A549 (cell line): Measurements from ENCODE around the gene MPRIP.

Experiments used
- ATOH8 ChIP-seq: fragments of 250-450 bp; sonication (Bioruptor Pico); IDR thresholded peaks from 2 replicates; pipeline ENCODE4 v1.5.0; 2020; ENCODE audit warnings: low read depth, mild to moderate bottlenecking, moderate library complexity
- CBX2 ChIP-seq: fragments of 200-600 bp; sonication (generic); IDR thresholded peaks from 2 replicates; pipeline ENCODE4 v1.6.1; 2016; ENCODE audit warnings: low read depth, mild to moderate bottlenecking, borderline replicate concordance
- CEBPB ChIP-seq, 2 experiments: fragments of >200 bp in 1 of 2; sonication (Bioruptor Twin) in 1 of 2; formaldehyde crosslinking in 1 of 2; IDR thresholded peaks; 2 replicates each; pipeline ENCODE4 v1.6.1; 2012 to 2016
- CTCF ChIP-seq: fragments of >200 bp; sonication (Bioruptor Twin); formaldehyde crosslinking; IDR thresholded peaks from 3 replicates; pipeline ENCODE4 v1.5.1; 2016
- EP300 ChIP-seq, 2 experiments: fragments of >200 bp; sonication (Bioruptor Twin); formaldehyde crosslinking; IDR thresholded peaks; 2 replicates in 1 of 2; 3 replicates in 1 of 2; pipeline ENCODE4 v1.6.1; 2016 to 2017
- HMGXB4 ChIP-seq: fragments of 250-450 bp; sonication (Bioruptor Pico); IDR thresholded peaks from 2 replicates; pipeline ENCODE4 v1.5.0; 2021; ENCODE audit warnings: mild to moderate bottlenecking, moderate library complexity, borderline replicate concordance
- NPAS2 ChIP-seq: fragments of 250-450 bp; sonication (Bioruptor Pico); IDR thresholded peaks from 2 replicates; pipeline ENCODE4 v1.8.0; 2022; ENCODE audit warnings: mild to moderate bottlenecking, moderate library complexity, borderline replicate concordance
- PHF8 ChIP-seq: fragments of 200-600 bp; sonication (generic); IDR thresholded peaks from 2 replicates; pipeline ENCODE4 v1.6.1; 2016; ENCODE audit warnings: low read depth, mild to moderate bottlenecking, antibody characterized with exemption, moderate library complexity, borderline replicate concordance
- POLR2A ChIP-seq: IDR thresholded peaks from 2 replicates; pipeline ENCODE4 v1.6.1; 2012; ENCODE audit warnings: mild to moderate bottlenecking, low read length
- RFX5 ChIP-seq: fragments of 450-650 bp; IDR thresholded peaks from 2 replicates; pipeline ENCODE4 v1.7.1; 2014; ENCODE audit warnings: antibody characterized with exemption, mild to moderate bottlenecking, moderate library complexity
- SMC3 ChIP-seq: fragments of >200 bp; sonication (Bioruptor Twin); formaldehyde crosslinking; IDR thresholded peaks from 3 replicates; pipeline ENCODE4 v1.6.1; 2018; ENCODE audit warnings: inconsistent platforms
- SREBF2 ChIP-seq: fragments of 450-650 bp; IDR thresholded peaks from 2 replicates; pipeline ENCODE4 v1.6.1; 2014; ENCODE audit warnings: mild to moderate bottlenecking, moderate library complexity
- TF ChIP-seq, protein P1 (sequence below): fragments of 450-650 bp; IDR thresholded peaks from 2 replicates; pipeline ENCODE4 v1.6.1; 2014; ENCODE audit warnings: antibody characterized with exemption
- TF ChIP-seq, protein P2 (sequence below): IDR thresholded peaks from 2 replicates; pipeline ENCODE4 v1.6.1; 2012

- TF ChIP-seq, protein P1, sequence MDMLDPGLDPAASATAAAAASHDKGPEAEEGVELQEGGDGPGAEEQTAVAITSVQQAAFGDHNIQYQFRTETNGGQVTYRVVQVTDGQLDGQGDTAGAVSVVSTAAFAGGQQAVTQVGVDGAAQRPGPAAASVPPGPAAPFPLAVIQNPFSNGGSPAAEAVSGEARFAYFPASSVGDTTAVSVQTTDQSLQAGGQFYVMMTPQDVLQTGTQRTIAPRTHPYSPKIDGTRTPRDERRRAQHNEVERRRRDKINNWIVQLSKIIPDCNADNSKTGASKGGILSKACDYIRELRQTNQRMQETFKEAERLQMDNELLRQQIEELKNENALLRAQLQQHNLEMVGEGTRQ = no peak
- TF ChIP-seq CTCF (no peak), CEBPB (IDR thresholded peaks at IDR 0.05) (no peak), ATOH8 (no peak), NPAS2 (no peak), POLR2A (no peak), EP300 (IDR thresholded peaks at IDR 0.05) (no peak), PHF8 (no peak), SREBF2 (no peak), RFX5 (no peak), CBX2 (no peak), SMC3 (no peak), HMGXB4 (CRISPR knock-in tag) (no peak)
- TF ChIP-seq, protein P2, sequence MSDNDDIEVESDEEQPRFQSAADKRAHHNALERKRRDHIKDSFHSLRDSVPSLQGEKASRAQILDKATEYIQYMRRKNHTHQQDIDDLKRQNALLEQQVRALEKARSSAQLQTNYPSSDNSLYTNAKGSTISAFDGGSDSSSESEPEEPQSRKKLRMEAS = no peak
Measured at GRCh38 chr17:17180141-17180603, 137.9 kb downstream of the MPRIP start.
